Activated CD8-positive, alpha-beta memory T cell treated with anti-CD3 and anti-CD28 coated beads, Interleukin-2, amount 50 U/mL, for 48 hours (primary cell): ENCODE measurements around the gene RABGAP1.

Experiments
- DNase-seq: peaks from one replicate; pipeline ENCODE4 v3.0.0-alpha.2; 2020

RABGAP1 gene

DNA sequence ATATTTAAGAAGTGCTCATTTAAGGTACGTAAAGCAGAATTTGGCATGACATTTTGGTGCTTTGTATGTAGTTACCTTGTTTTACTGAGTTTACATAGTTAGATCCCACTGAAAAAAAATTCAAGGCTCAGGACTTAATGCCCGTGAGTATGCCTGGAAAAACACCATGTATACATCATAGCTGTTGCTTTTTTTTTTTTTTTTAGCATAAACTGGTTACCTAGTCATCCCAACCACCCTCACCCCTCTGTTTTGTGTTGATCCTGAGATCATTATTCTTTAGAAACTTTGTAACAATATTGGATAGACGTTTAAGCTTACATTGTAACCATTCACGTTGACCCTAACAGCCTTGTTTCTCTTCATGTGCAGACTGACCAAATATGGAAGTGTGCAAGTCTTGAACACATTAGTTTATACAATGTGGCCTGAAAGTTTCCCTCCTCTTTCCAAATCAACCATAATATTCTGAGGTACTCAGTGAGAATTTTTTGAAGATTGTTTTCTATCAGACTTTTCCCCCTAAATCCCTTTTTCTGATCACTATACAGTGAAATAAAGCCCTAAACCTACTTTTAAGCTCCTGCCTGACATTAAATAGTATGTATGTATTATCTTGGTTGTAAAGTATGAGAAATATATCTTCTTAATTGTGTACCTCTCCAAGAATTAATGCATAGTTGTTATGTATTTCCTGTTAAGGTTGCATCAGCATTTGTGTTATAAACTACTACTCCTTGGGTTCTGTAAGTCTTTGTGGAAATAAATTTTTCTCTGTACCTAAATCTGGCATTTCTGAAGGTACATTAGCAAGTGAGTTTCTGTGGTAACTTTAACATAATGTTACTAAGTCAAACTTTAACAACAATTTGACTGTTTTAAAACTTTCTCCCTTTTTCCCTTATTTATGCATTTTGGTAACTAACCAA, 4.4 kb downstream of the RABGAP1 start:
- DNase-seq, result no peak

DNA sequence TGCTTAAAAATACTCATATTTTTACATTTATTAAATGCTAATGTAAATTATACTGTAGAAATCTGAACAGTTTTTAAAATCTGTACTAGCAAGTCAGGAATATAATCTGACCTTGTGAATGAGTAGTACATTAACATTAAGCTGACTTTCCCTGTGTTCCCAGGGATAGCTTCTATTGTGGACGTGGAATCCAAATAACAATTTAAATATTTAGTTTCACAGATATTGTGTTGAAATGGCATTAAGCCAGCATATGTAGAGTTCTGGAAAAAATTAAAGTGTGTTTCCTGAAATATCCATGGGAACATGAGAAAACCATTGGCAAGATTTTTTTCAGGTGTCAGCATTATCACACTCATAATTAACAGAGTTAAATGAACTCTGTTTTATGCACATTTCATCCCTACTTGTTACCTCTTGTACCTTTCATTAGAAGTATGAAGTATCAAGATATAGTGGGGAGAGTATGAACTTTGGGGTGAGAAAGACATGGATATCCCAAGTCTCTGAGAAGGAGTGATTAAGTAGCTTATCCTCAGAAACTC, 5.7 kb downstream of the RABGAP1 start:
- no peak for DNase-seq

DNA sequence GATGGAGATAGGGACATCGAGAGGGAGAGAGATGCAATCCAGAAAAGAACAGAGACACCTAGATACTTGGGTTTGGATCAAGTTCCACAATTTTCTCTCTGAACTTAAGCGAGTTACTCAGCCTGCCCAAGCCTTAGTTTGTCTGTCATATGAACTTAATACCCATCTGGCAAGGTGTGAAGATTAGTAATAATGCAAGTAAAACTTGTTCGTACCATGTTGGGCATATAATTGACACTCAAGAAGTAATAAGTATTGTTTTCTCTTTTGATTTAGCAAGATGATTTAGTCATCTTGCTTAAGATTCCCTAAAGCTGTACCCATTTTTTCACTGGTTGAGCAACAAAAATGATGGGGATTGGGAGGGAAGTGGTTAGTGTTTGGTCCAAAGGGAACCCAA, 7.5 kb downstream of the RABGAP1 start:
- DNase-seq, result no peak

DNA sequence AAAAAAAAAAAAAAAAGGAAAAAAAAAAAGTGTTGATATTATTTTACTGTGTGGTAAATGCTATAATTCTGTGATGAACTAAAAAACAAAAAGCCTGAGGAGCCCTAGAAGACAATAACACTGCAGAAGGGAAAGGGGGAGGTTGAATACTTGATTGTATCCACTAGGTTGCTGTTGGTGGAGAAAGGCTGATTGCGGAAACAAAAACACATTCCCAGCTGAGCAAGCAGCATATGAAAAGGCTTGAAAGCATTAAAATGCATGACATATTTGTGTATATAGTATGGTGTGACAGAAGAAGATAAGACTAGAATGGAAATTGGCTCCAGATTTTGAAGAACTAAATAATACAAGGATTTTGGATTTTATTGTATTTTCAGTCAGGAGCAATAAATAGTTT, 8.9 kb downstream of the RABGAP1 start:
- DNase-seq, result no peak

DNA sequence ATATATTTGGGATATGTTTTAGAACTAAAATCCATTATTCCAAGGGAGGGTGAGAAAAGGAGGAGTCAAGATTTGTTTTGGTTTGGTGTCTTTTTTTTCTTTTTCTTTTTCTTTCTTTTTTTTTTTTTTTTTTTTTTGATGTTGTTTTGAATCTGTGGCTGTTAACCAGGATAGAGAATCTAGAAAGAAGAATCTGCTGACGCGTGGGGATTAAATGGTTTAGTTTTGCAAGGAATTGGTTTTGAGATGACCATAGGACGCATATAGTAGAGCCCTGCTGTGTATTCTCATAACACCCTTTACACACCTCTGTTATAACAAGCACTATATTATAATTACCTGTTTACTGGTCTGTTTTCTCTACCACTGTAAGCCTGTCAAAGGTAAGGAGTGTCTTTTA, 9.4 kb downstream of the RABGAP1 start:
- DNase-seq, result no peak

DNA sequence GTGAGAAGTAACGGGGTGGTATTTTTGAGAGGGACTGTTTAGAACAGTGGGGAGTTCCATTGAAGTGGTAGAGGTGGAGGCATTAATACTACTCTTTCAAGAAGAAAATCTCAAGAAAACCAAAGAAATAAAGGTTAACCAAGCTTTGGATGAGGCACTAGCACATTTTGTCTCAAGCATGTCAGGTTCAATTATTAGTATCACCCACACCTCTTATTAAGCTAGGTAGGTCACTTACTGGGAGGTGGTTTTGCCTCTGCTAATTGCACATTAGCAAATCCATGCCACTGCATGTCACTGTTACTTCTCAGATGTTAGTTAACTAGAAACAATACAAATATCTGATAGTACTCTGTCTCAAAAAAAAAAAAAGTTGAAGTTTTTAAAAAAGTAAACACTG, 10.2 kb downstream of the RABGAP1 start:
- no peak for DNase-seq

DNA sequence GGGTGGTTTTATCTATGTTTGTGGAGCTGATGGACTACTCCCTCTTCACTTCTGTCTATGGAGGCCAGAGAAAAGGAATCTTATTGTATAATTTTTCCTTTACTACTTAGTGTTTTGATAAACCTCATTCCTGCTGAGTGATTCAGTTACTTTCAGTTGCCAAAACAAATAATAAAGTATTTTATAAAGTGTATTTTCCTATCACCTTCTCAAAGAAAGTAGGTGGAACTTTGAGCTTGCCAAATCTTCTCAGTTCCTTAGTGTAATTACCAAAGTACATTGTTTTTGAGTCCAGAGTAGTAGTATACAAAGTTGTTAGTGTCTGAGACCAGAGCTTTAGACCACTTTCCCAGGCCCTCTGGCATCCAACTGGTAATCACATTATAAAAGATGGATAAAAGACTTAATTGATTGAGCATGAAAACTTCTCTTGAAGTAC, 13.5 kb downstream of the RABGAP1 start:
- DNase-seq, result no peak

DNA sequence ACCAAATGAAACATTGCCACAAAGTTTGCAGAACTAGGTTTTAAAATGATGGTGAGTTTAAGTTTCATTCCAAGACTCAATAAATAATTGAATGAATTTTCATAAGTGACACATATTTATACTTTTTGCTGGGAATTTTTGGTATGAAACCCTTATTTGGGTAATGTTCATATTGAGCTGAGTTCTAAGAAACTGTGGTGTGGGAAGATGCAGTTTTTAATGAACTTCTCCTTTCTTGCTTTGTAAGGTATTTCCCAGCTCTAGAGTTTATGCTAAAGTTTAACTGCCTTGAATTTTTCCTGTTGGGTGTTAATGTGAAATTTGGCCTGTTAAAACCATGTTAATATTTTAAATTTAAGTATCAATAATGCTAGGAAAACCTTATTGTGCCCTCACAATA, 15.1 kb downstream of the RABGAP1 start:
- DNase-seq, result no peak

DNA sequence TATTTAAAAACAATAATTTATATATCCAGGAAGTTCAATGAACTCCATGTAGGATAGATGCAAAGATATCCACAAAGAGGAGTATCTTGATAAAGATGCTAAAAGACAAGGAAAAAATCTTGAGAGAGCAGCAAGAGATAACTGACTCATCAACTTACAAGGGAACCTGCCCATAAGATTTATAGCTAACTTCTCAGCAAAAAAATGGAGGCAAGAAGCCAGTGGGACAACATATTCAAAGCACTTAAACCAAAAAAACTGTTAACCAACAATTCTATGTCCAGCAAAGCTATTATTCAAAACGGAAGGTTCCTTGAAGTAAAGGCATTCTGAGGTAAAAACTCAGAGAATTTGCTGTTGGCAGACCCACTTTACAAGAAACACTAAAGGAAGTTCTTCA, 20.3 kb downstream of the RABGAP1 start:
- no peak for DNase-seq

DNA sequence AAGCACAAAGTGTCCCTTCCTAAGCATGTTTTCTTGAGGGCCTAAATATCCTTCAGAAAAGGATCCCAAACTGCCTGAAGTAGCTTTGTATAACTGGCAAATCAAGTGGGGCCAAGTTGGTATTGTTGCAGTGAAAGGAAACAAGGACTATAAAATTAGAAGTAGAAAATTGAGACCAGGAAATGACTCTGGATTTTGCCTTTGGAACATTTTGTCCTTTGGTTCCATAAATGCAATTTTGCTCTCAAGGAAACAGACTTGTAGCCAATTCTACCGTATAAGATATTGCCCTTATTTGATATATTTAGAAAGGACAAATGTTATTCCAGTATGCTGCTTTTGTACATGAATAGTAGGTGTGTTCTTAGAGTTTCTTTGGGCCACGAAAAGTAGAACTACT, 34.4 kb downstream of the RABGAP1 start:
- DNase-seq, result no peak

DNA sequence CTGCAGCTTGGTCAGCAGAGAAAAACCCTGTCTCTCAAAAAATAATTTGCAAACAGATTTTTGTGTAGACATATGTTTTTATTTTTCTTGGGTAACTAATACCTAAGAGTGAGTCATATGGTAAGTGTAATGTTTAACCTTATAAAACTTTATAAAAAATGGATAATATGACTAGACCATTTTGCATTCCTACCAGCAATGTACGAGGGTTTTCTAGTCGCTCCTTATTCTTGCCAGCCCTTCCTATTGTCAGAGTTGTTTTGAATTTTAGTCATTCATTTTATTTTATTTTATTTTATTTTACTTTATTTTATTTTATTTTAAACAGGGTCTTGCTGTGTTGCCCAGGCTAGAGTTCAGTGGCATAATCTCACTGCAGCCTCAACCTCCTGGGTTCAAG, 37.8 kb downstream of the RABGAP1 start:
- no peak for DNase-seq

DNA sequence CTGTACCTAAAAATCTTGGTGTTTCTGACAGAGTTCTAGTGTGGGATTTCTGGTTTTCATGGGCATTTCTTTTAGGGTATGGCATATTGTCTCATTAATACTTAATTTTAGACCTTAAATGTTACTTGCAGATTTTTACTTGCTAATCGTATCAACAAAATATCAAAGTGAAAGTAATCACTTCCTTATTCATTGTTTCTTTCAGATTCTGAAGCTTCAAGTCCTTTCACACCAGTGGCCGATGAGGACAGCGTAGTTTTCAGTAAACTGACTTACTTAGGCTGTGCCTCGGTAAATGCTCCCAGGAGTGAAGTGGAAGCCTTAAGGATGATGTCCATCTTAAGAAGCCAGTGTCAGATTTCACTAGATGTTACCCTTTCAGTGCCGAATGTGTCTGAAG, 45.2 kb downstream of the RABGAP1 start:
- no peak for DNase-seq

DNA sequence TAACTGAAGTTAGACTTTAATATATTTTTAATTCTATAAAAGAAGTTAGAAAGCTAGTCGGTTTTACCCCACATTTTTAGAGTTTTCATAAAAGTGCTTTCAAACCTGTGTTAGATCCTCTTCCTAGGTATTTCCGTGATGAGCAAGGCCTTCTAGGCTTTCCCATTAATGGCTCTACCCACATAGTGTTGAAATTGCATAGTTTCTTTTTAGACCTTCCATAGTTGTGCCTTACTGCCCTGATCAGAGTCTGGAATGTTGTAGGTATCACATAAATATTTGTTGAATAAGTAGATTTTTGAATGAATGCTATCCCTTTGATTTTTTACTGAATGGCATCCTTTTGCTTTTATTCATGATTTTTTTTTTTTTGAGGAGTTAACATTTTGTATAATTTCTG, 47.3 kb downstream of the RABGAP1 start:
- DNase-seq, result no peak

DNA sequence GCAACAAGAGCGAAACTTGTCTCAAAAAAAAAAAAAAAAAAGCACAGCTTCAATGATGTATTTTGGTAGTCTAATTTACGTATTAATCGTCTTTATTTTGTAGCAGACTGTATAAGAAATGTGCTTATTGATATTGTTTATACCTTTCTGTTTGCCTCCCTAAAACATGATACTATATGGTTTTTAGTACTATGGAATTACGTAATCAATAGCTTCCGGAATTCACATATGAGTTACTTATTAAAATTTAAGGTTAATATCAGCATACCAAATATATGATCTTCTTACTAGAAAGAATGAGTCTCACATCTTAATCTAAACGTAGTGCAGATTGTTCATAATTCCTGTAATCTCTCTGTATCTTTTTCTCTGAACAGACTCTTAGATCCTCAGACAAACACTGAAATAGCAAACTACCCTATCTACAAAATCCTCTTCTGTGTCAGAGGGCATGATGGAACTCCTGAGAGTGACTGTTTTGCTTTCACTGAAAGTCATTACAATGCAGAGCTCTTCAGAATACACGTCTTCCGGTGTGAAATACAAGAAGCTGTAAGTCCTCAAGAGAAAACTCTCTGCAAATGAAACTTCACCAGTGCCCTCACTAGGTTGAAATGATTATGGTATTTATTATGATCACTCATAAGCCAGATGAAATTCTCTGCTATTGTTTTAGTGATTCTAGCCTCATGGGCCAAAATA, 48.3 kb downstream of the RABGAP1 start:
- no peak for DNase-seq

DNA sequence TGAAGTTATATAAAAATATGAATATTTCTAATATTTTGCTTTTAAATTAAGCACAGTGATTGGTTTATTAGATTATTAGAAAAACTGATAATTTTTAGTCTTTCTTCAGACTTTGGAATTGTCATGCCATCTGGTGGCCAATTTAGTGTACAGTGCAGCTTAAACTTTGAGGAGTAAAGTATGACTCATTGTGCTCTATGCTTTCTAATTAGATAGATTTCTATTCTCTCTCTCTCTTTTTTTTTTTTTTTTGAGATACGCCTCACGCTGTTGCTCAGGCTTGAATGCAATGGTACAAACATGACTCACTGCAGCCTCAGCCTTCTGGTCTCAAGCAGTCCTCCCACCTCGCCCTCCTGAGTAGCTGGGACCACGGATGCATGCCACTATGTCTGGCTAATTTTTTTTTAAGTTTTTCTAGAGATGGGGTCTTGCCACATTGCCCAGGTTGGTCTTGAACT, 50.6 kb downstream of the RABGAP1 start:
- no peak for DNase-seq

DNA sequence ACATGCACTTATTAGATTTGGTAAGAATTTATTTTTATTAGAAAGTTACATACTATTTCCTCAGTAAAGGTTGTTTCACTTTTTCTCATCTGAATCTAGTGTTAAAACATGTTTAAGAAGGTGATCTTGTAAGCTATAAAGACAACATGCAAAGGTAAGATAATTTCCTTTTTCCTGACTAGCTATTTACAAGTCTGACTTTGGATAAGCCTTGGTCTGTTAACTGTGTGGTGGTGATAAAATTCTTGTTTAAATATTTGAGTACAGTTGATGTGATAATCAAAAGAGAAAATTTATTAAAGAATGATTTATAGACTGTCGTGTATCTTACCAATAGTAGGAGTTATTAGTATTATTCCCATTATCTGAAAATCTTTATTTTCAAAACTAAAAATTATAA, 55.8 kb downstream of the RABGAP1 start:
- no peak for DNase-seq

DNA sequence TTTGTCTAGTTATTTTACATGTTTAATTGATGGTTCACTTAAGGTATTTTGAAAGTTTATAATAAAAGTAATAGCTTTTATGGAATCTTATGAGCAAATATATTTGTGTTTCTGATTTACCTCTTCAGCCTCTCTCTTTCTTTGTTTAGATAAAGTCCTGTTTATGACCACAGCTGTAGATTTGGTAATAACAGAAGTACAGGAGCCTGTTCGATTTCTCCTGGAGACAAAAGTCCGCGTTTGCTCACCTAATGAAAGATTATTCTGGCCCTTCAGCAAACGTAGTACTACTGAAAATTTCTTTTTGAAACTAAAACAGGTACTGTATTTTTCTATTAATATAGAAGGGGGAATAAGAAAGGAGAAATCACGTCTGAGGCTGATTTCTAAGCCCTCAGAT, 57.6 kb downstream of the RABGAP1 start:
- DNase-seq, result no peak

DNA sequence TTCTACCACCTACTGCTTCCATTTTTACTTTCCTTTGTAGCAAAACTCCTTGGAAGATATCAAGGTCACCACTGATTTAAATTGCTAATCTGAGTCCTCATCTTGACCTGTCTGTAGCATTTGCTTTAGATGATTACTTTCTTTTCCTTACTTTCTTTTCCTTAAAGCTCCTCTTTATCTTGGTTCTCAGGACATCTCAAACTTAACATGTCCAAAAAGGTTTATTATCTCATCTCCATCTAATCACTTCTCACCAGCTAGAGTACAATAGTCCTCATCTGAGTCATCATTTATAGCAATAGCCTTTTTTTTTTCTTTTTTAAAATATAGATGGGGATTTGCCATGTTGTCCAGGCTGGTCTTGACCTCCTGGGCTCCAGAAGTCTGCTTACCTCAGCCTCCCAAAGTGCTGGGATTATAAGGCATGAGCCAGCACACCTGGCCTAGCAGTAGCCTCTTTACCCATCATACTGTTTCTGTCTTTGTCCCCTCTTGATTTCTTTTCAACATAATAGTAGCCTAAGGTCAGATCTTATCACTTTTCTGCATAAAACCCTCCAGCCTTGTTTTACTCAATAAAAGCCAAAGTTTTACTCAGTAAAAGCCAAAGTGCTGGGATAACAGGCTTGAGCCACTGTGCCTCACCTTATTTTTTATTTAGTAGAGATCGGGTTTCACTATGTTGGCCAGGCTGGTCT, 59.7 kb downstream of the RABGAP1 start:
- DNase-seq, result no peak

DNA sequence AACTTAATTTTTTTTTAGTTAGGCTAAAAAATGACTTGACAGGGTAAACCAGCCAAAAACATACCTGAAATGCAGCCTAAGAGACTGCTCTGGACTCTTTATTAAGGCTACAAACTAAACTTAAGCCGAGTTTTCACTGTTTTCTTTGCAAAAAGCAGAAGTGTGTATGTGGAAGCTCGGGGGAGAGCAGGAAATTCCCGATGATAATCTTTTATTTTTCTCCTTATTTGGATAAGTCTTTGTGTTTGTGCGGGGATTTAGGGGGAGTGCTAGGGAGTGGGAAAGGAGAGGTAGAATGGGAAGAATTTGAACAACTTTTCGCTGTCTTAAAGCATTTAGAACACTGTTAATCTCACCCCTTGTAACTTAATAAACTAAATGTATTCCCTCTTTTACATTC, 61.9 kb downstream of the RABGAP1 start:
- DNase-seq, result no peak

DNA sequence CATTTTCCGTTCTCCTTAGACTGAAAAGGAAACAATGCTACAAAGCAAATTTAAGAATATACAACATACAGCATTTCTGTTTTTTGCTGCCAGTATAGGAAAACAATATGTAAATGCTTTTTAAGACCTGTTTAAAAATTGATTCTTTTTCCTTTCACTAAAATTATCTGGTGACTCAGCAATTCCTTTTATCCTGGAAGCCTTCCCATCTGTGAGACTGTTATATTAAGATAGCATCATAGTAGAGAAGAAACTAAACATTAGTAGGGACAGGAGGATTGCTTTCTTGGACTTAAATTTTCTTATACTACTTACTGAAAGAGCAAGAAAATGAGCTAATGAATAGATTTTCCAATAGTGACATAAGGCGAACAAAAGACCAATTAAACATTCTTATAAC, 62.6 kb downstream of the RABGAP1 start:
- no peak for DNase-seq

DNA sequence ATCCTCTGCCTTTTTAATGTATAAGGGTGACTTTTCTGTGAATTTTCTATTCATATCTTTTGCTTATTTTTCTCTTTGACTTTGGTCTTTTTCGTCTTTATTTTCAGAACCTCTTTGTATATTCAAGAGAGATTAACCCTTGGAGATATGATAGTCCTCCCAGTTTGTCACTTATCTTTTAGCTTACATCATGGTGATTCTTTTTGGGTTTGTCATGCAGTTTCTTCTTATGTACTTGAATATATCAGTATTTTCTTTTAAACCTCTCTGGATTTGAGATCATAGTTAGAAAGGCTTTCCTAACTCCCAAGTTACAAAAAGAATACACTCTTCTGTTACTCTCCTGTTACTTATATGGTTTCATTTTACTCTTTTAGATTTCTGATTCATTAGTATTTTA, 65.1 kb downstream of the RABGAP1 start:
- no peak for DNase-seq

DNA sequence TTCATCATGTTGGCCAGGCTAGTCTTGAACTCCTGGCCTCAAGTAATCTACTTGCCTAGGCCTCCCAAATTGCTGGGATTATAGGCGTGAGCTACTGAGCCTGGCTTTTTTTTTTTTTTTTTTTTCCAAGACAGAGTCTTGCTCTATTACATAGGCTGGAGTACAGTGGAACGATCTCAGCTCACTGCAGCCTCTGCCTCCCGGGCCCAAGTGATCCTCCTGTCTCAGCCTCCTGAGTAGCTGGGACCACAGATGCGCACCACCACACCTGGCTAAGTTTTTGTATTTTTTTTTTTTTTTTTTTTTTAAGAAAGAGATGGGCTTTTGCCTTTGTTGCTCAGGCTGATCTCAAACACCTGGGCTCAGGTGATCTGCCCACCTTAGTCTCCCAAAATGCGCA, 66.4 kb downstream of the RABGAP1 start:
- no peak for DNase-seq

DNA sequence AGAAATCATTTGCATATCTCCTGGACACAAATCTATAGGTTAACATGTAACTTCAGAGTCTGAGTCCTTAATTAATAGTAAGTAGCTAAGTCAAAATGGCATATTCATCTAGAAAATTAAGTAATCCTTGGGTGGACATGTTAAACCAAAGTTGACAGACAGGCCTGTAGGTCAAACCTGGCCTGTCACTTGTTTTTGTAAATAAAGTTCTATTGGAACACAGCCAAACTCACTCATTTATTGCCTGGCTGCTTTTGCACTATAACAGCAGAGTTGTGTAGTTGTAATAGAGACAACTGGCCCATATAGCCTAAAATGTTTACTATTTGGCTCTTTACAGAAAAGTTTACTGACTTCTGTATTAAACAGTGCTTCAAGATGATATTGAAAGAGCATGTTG, 68.1 kb downstream of the RABGAP1 start:
- DNase-seq, result no peak
